A549 (cell line): Measurements from ENCODE around the gene FOXO1. TPM values are rescaled to one million over a fixed set of nuclear protein-coding genes. Genes with fewer than 3 reads are reported as not detected.

Experiments used
- ATAC-seq, 2 experiments: fragments of 200-7000 bp in 1 of 2; fragments of >200 bp in 1 of 2; cut with Nextera tagmentation in 1 of 2; cut with Tn5 transposase in 1 of 2; 3 replicates each; pipeline versions ENCODE4 v1.8.0 to v1.9.1; 2018 to 2020; ENCODE audit warnings: mild to moderate bottlenecking in 1 of 2, moderate library complexity in 1 of 2
- CTCF ChIA-PET: fragments of 300-600 bp; sonication (Branson Sonifier 250); formaldehyde crosslinking; extraction: SDS; loops from one replicate; lab custom pipeline; 2021; ENCODE audit warnings: antibody characterized with exemption, inconsistent platforms; lab: Yijun Ruan, JAX
- POLR2A ChIA-PET: fragments of 350-600 bp; formaldehyde crosslinking; extraction: SDS; loops from one replicate; lab custom pipeline; 2021; ENCODE audit warnings: antibody characterized with exemption, inconsistent platforms; lab: Yijun Ruan, JAX
- DNase-seq, 2 experiments: peaks; one replicate each; pipeline versions ENCODE4 v3.0.0 to v3.0.0-alpha.2; 2011 to 2016; ENCODE audit warnings: low read depth in 1 of 2, low spot score in 1 of 2
- FAIRE-seq: peaks from 2 replicates; lab custom pipeline; 2011; peaks lifted over from hg19 to GRCh38; lab: Jason Lieb, UNC
- H3K27ac ChIP-seq, 2 experiments: fragments of >200 bp; sonication (Bioruptor Twin); formaldehyde crosslinking; 3 replicates each; pipeline ENCODE4 v1.5.1; 2016 to 2017
- H3K4me1 ChIP-seq: fragments of >200 bp; sonication (Bioruptor Twin); formaldehyde crosslinking; 3 replicates; pipeline ENCODE4 v1.6.1; 2016
- H3K4me2 ChIP-seq: fragments of >200 bp; sonication (Bioruptor Twin); formaldehyde crosslinking; 3 replicates; pipeline ENCODE4 v1.6.1; 2016
- H3K4me3 ChIP-seq: fragments of >200 bp; sonication (Bioruptor Twin); formaldehyde crosslinking; 3 replicates; pipeline ENCODE4 v1.5.1; 2016
- H3K9me3 ChIP-seq: fragments of >200 bp; sonication (Bioruptor Twin); formaldehyde crosslinking; 3 replicates; pipeline ENCODE4 v1.6.1; 2016
- CBX2 ChIP-seq: fragments of 200-600 bp; sonication (generic); IDR thresholded peaks from 2 replicates; pipeline ENCODE4 v1.6.1; 2016; ENCODE audit warnings: low read depth, mild to moderate bottlenecking, borderline replicate concordance
- CHD4 ChIP-seq: fragments of 200-600 bp; sonication (generic); IDR thresholded peaks from 2 replicates; pipeline ENCODE4 v1.6.1; 2016; ENCODE audit warnings: antibody characterized with exemption, mild to moderate bottlenecking, borderline replicate concordance
- ESRRA ChIP-seq: fragments of 150-350 bp; IDR thresholded peaks from 2 replicates; pipeline ENCODE4 v1.6.1; 2014; ENCODE audit warnings: mild to moderate bottlenecking, low read length, borderline replicate concordance
- HOXB5 ChIP-seq: fragments of 250-450 bp; sonication (Bioruptor Pico); IDR thresholded peaks from 2 replicates; pipeline ENCODE4 v1.5.0; 2020; ENCODE audit warnings: mild to moderate bottlenecking, moderate library complexity
- KDM5A ChIP-seq: fragments of 200-600 bp; sonication (generic); IDR thresholded peaks from 2 replicates; pipeline ENCODE4 v1.6.1; 2016; ENCODE audit warnings: antibody characterized with exemption, mild to moderate bottlenecking
- MYC ChIP-seq: IDR thresholded peaks from 2 replicates; pipeline ENCODE4 v1.6.1; 2012; ENCODE audit warnings: mild to moderate bottlenecking, inconsistent platforms, low read length, improper control_type of control experiment, borderline replicate concordance
- NR3C1 ChIP-seq: fragments of >200 bp; sonication (Bioruptor Twin); formaldehyde crosslinking; IDR thresholded peaks from 3 replicates; pipeline ENCODE4 v1.6.1; 2017
- PHF8 ChIP-seq: fragments of 200-600 bp; sonication (generic); IDR thresholded peaks from 2 replicates; pipeline ENCODE4 v1.6.1; 2016; ENCODE audit warnings: low read depth, mild to moderate bottlenecking, antibody characterized with exemption, moderate library complexity, borderline replicate concordance
- POLR2AphosphoS2 ChIP-seq: conservative IDR thresholded peaks from 2 replicates; pipeline ENCODE4 v1.6.1; 2012; ENCODE audit warnings: low read length, improper control_type of control experiment, inconsistent platforms
- RAD21 ChIP-seq, 2 experiments: fragments of >200 bp in 1 of 2; sonication (Bioruptor Twin) in 1 of 2; formaldehyde crosslinking in 1 of 2; IDR thresholded peaks in 1 of 2; conservative IDR thresholded peaks in 1 of 2; 2 replicates in 1 of 2; 3 replicates in 1 of 2; pipeline ENCODE4 v1.6.1; 2012 to 2018; ENCODE audit warnings: inconsistent platforms in 1 of 2
- RARB ChIP-seq: fragments of 250-450 bp; sonication (Bioruptor Pico); IDR thresholded peaks from 2 replicates; pipeline ENCODE4 v1.8.0; 2021; ENCODE audit warnings: mild to moderate bottlenecking, moderate library complexity
- RCOR1 ChIP-seq: fragments of 150-350 bp; IDR thresholded peaks from 2 replicates; pipeline ENCODE4 v1.6.1; 2014; ENCODE audit warnings: antibody characterized with exemption, low read length, low read depth
- SMC3 ChIP-seq: fragments of >200 bp; sonication (Bioruptor Twin); formaldehyde crosslinking; IDR thresholded peaks from 3 replicates; pipeline ENCODE4 v1.6.1; 2018; ENCODE audit warnings: inconsistent platforms
- SREBF2 ChIP-seq: fragments of 450-650 bp; IDR thresholded peaks from 2 replicates; pipeline ENCODE4 v1.6.1; 2014; ENCODE audit warnings: mild to moderate bottlenecking, moderate library complexity
- TFCP2L1 ChIP-seq: fragments of 250-450 bp; sonication (Bioruptor Pico); IDR thresholded peaks from 2 replicates; pipeline ENCODE4 v1.5.0; 2021; ENCODE audit warnings: mild to moderate bottlenecking
- TP53 ChIP-seq: fragments of 250-450 bp; sonication (Bioruptor Pico); IDR thresholded peaks from 2 replicates; pipeline ENCODE4 v1.5.0; 2021; ENCODE audit warnings: mild to moderate bottlenecking, moderate library complexity
- ZNF302 ChIP-seq: fragments of 250-450 bp; sonication (Bioruptor Pico); IDR thresholded peaks from 2 replicates; pipeline ENCODE4 v1.9.0; 2021; ENCODE audit warnings: inconsistent platforms, mild to moderate bottlenecking, moderate library complexity
- ZSCAN20 ChIP-seq: fragments of 250-450 bp; sonication (Bioruptor Pico); IDR thresholded peaks from 2 replicates; pipeline ENCODE4 v1.8.0; 2022; ENCODE audit warnings: mild to moderate bottlenecking, moderate library complexity
- WGBS: methylation state at CpG from one replicate; pipeline ENCODE4 v1.1.6; 2017; ENCODE audit errors: missing lambda C conversion rate; 5-methylcytosine and 5-hydroxymethylcytosine counted together
- polyA plus RNA-seq, 4 experiments: library from polyadenylated mRNA; depleted of rRNA in 3 of 4; stranded (reverse); fragments of >200 nt; fragmentation: RNase III in 1 of 4; extraction: RNeasy Plus Mini Kit Qiagen cat#74134 plus additional on column Dnase treatment in 1 of 4; gene quantifications; 2 replicates in 3 of 4; 3 replicates in 1 of 4; pipeline ENCODE4 v1.2.3, GENCODE V29; 2011 to 2017
- TF ChIP-seq, protein P1 (sequence below): fragments of >200 bp; sonication (Bioruptor Twin); formaldehyde crosslinking; IDR thresholded peaks from 3 replicates; pipeline ENCODE4 v1.6.1; 2016
- TF ChIP-seq, protein P2 (sequence below): IDR thresholded peaks from 2 replicates; pipeline ENCODE4 v1.6.1; 2012; ENCODE audit warnings: low read depth, borderline replicate concordance
- TF ChIP-seq, protein P3 (sequence below): fragments of 250-450 bp; sonication (Bioruptor Pico); IDR thresholded peaks from 2 replicates; pipeline ENCODE4 v1.5.0; 2020; ENCODE audit warnings: low read depth, mild to moderate bottlenecking, moderate library complexity

Gene FOXO1
- polyA plus RNA-seq, 2 of the 4 experiments (the other 2 are of a cell fraction) = 2.2 to 3.6 TPM

DNA sequence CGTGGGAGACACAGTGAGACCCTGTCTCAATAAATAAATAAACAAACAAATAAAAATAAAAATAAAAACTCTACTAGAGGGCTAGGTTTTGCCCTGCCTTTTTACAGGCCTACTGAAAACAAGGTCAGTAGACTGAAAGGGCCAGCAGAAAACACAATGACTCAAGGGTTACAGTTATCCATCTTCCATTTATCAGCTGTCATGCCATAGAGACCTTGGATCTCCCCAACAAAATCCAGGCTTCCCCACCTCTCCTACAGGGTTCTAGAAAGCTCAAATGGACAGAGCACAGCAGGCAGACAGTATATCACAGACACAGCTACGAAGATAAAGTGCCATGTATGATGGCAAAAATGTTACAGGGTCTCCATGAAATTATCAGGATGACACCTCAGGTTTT is 54.4 kb downstream of the FOXO1 start:
- Histone ChIP-seq H3K4me3 (no peak overlapping the region), H3K4me1 (no peaks in the 10 kb centered on the region), H3K4me2 (no peak overlapping the region), H3K27ac (no peak overlapping the region), H3K9me3 (no peaks in the 10 kb centered on the region)
- ATAC-seq (no peak), FAIRE-seq (no peak), DNase-seq (no peak)
- 74% methylated on average over 2 of the region's 2 CpGs for WGBS
- ChIA-PET CTCF (interaction anchor here (1.3 kb wide), 1 partner anchor 10 kb away, joined by 3 read pairs; no protein-coding TSS in a partner anchor), POLR2A (no interaction called here)
- TF ChIP-seq RCOR1 = no peak
- TF ChIP-seq, protein P1, sequence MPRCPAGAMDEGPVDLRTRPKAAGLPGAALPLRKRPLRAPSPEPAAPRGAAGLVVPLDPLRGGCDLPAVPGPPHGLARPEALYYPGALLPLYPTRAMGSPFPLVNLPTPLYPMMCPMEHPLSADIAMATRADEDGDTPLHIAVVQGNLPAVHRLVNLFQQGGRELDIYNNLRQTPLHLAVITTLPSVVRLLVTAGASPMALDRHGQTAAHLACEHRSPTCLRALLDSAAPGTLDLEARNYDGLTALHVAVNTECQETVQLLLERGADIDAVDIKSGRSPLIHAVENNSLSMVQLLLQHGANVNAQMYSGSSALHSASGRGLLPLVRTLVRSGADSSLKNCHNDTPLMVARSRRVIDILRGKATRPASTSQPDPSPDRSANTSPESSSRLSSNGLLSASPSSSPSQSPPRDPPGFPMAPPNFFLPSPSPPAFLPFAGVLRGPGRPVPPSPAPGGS = no peak
- no peak for TF ChIP-seq ZSCAN20 (CRISPR knock-in tag)
- TF ChIP-seq SREBF2 = no peak
- TF ChIP-seq CBX2 = no peak
- no peak for TF ChIP-seq SMC3
- TF ChIP-seq, protein P2, sequence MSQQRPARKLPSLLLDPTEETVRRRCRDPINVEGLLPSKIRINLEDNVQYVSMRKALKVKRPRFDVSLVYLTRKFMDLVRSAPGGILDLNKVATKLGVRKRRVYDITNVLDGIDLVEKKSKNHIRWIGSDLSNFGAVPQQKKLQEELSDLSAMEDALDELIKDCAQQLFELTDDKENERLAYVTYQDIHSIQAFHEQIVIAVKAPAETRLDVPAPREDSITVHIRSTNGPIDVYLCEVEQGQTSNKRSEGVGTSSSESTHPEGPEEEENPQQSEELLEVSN = no peak
- TF ChIP-seq NR3C1 = no peak
- no peak for TF ChIP-seq ZNF302 (CRISPR knock-in tag)

DNA sequence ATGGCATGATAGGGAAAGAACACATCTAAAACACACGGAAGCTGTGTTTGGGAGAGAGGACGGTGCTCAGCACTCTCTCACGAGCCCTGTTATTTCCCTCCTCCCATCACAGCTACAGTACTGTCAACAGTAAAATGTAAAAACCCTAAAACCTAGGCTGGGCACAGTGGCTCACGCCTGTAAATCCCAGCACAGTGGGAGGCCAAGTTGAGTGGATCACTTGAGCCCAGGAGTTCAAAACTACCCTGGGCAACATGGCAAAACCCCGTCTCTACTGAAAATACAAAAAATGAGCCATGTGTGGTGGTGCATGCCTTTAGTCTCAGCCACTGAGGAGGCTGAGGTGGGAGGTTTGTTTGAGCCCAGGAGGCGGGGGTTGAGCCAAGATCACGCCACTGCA is 54.8 kb downstream of the FOXO1 start:
- TF ChIP-seq SREBF2 (no peak), RARB (CRISPR knock-in tag) (no peak), ZNF302 (CRISPR knock-in tag) (no peak), RAD21 (conservative IDR thresholded peaks at IDR 0.05 in 1 of 2, IDR thresholded peaks at IDR 0.05 in 1 of 2) (no peak), TFCP2L1 (CRISPR knock-in tag) (no peak), ESRRA (no peak), KDM5A (no peak), ZSCAN20 (CRISPR knock-in tag) (no peak), PHF8 (no peak), MYC (no peak), HOXB5 (CRISPR knock-in tag) (no peak), TP53 (CRISPR knock-in tag) (no peak), POLR2AphosphoS2 (no peak), SMC3 (no peak), CHD4 (no peak)
- TF ChIP-seq, protein P3, sequence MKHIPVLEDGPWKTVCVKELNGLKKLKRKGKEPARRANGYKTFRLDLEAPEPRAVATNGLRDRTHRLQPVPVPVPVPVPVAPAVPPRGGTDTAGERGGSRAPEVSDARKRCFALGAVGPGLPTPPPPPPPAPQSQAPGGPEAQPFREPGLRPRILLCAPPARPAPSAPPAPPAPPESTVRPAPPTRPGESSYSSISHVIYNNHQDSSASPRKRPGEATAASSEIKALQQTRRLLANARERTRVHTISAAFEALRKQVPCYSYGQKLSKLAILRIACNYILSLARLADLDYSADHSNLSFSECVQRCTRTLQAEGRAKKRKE (CRISPR knock-in tag) = no peak
- TF ChIP-seq, protein P1 = no peak
- no peak for DNase-seq
- no peaks in the 10 kb centered on the region for H3K9me3 ChIP-seq
- 95% methylated on average over 7 of the region's 7 CpGs for WGBS
- H3K4me1 ChIP-seq = no peaks in the 10 kb centered on the region
- no peak overlapping the region for H3K4me3 ChIP-seq
- no peak for FAIRE-seq
- POLR2A ChIA-PET = no interaction called here
- H3K4me2 ChIP-seq = no peak overlapping the region
- H3K27ac ChIP-seq = no peak overlapping the region
- CTCF ChIA-PET = interaction anchor here (1.3 kb wide), 1 partner anchor 9 kb away, joined by 3 read pairs; no protein-coding TSS in a partner anchor
- no peak for ATAC-seq
